Transverse colon (tissue), 3 donors: ENCODE results near the gene PIK3C2G.

Source experiments
- EP300 ChIP-seq: sonication (generic); formaldehyde crosslinking; IDR thresholded peaks from one replicate; pipeline ENCODE4 v1.6.1; 2017; ENCODE audit warnings: antibody characterized with exemption, low read depth
- POLR2A ChIP-seq: fragments of 450-650 bp; IDR thresholded peaks from one replicate; pipeline ENCODE4 v1.6.1; 2016; ENCODE audit warnings: antibody characterized with exemption, mild to moderate bottlenecking, moderate library complexity
- TF ChIP-seq, protein P1 (sequence below), 5 experiments: fragments of 200-600 bp in 3 of 5; fragments of 450-650 bp in 2 of 5; sonication (generic) in 3 of 5; IDR thresholded peaks; 1 replicate in 2 of 5; 2 replicates in 3 of 5; pipeline ENCODE4 v1.5.1; 2016 to 2017; ENCODE audit warnings: antibody characterized with exemption in 5 of 5, inconsistent platforms in 3 of 5, mild to moderate bottlenecking in 2 of 5, moderate library complexity in 1 of 5

DNA sequence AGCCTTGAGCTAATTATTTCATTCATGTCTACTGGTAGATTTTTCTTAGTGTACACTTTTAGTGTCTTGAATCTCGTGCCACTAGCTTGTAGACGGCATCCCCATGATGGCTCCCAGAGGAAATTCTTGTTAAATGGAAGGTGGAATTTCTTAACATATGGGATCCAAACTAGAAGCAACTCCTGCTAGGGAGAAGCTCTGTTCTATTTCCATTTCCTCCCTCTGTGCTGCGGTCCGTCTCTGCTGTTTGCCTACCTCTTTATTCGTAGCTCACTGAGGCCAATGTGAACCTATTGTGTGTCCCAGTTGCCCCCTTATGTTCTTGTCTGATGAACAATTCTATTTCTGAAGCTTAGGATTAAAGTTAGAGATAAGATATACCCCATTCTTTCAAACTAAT lies 588 bp downstream of the PIK3C2G start:
- TF ChIP-seq, protein P1, sequence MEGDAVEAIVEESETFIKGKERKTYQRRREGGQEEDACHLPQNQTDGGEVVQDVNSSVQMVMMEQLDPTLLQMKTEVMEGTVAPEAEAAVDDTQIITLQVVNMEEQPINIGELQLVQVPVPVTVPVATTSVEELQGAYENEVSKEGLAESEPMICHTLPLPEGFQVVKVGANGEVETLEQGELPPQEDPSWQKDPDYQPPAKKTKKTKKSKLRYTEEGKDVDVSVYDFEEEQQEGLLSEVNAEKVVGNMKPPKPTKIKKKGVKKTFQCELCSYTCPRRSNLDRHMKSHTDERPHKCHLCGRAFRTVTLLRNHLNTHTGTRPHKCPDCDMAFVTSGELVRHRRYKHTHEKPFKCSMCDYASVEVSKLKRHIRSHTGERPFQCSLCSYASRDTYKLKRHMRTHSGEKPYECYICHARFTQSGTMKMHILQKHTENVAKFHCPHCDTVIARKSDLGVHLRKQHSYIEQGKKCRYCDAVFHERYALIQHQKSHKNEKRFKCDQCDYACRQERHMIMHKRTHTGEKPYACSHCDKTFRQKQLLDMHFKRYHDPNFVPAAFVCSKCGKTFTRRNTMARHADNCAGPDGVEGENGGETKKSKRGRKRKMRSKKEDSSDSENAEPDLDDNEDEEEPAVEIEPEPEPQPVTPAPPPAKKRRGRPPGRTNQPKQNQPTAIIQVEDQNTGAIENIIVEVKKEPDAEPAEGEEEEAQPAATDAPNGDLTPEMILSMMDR (IDR thresholded peaks at IDR 0.05), result no peak
- no peak for TF ChIP-seq EP300
- no peak for TF ChIP-seq POLR2A
